GM23338 (cell line): ENCODE results near the gene ASTL. TPM values are rescaled to one million over a fixed set of nuclear protein-coding genes. Genes with fewer than 3 reads are reported as not detected.

Source experiments
- ATAC-seq: fragments of 200-7000 bp; cut with Tn5 transposase; 3 replicates; pipeline ENCODE4 v1.9.1; 2020
- DNase-seq: peaks from one replicate; pipeline ENCODE4 v3.0.0-alpha.2; 2015; ENCODE audit warnings: low spot score
- H2AFZ ChIP-seq: fragments of 200-600 bp; sonication (generic); 2 replicates; pipeline ENCODE4 v1.8.0; 2016; ENCODE audit warnings: antibody characterized with exemption, mild to moderate bottlenecking, moderate library complexity
- H3F3A ChIP-seq: fragments of 200-600 bp; sonication (generic); replicated peaks from 2 replicates; pipeline ENCODE4 v1.8.0; 2017; ENCODE audit warnings: antibody characterized with exemption, mixed run types, low read depth
- H3K27ac ChIP-seq: fragments of 200-600 bp; sonication (generic); 2 replicates; pipeline ENCODE4 v1.6.1; 2016; ENCODE audit warnings: low read depth
- H3K27me3 ChIP-seq: fragments of 200-600 bp; sonication (generic); 2 replicates; pipeline ENCODE4 v1.8.0; 2016; ENCODE audit warnings: mild to moderate bottlenecking, mixed run types, moderate library complexity; ENCODE audit not compliant: insufficient read depth
- H3K36me3 ChIP-seq: fragments of 200-600 bp; sonication (generic); 2 replicates; pipeline ENCODE4 v1.8.0; 2016; ENCODE audit warnings: mild to moderate bottlenecking; ENCODE audit not compliant: insufficient read depth
- H3K4me1 ChIP-seq: fragments of 200-600 bp; sonication (generic); 2 replicates; pipeline ENCODE4 v1.8.0; 2016; ENCODE audit warnings: mild to moderate bottlenecking, moderate library complexity; ENCODE audit not compliant: insufficient read depth
- H3K4me2 ChIP-seq: fragments of 200-600 bp; sonication (generic); 2 replicates; pipeline ENCODE4 v1.7.1; 2017; ENCODE audit warnings: mixed run types
- H3K4me3 ChIP-seq: fragments of 200-600 bp; sonication (generic); 2 replicates; pipeline ENCODE4 v1.6.1; 2016; ENCODE audit warnings: mixed run types
- H3K79me2 ChIP-seq: fragments of 200-600 bp; sonication (generic); replicated peaks from 2 replicates; pipeline ENCODE4 v1.8.0; 2017; ENCODE audit warnings: mild to moderate bottlenecking; ENCODE audit not compliant: insufficient read depth
- H3K9me2 ChIP-seq: fragments of 200-600 bp; sonication (generic); 2 replicates; pipeline ENCODE4 v1.8.0; 2017; ENCODE audit not compliant: insufficient read depth
- H4K20me1 ChIP-seq: fragments of 200-600 bp; sonication (generic); replicated peaks from 2 replicates; pipeline ENCODE4 v1.8.0; 2017; ENCODE audit warnings: mild to moderate bottlenecking; ENCODE audit not compliant: insufficient read depth
- H3K27ac Mint-ChIP-seq: 2 replicates; pipeline ENCODE4 v1.8.0; 2020; ENCODE audit warnings: inconsistent platforms, mild to moderate bottlenecking, moderate library complexity, mixed read lengths
- H3K27me3 Mint-ChIP-seq: 3 replicates; pipeline ENCODE4 v1.8.0; 2022; ENCODE audit warnings: low read depth, mild to moderate bottlenecking, moderate library complexity, mixed read lengths, inconsistent platforms; ENCODE audit not compliant: insufficient read depth, poor library complexity
- H3K36me3 Mint-ChIP-seq: 3 replicates; pipeline ENCODE4 v1.8.0; 2021; ENCODE audit warnings: low read depth, mild to moderate bottlenecking, inconsistent platforms, moderate library complexity, mixed read lengths
- H3K4me1 Mint-ChIP-seq: 3 replicates; pipeline ENCODE4 v1.8.0; 2020; ENCODE audit warnings: mild to moderate bottlenecking, inconsistent platforms, mixed read lengths
- H3K4me3 Mint-ChIP-seq: 3 replicates; pipeline ENCODE4 v1.8.0; 2021; ENCODE audit warnings: moderate library complexity, mild to moderate bottlenecking, inconsistent platforms, mixed read lengths
- H3K9me3 Mint-ChIP-seq: 3 replicates; pipeline ENCODE4 v1.8.0; 2020; ENCODE audit warnings: moderate library complexity, mild to moderate bottlenecking, inconsistent platforms, mixed read lengths
- EZH2 ChIP-seq: fragments of 200-600 bp; sonication (generic); IDR thresholded peaks from one replicate; pipeline ENCODE4 v1.8.0; 2017; ENCODE audit warnings: antibody characterized with exemption, mild to moderate bottlenecking, low read depth; ENCODE audit not compliant: unreplicated experiment
- EZH2phosphoT487 ChIP-seq: fragments of 200-600 bp; sonication (generic); IDR thresholded peaks from one replicate; pipeline ENCODE4 v1.8.1; 2018; ENCODE audit warnings: antibody characterized with exemption; ENCODE audit not compliant: unreplicated experiment
- JUNB ChIP-seq: IDR thresholded peaks from one replicate; pipeline ENCODE4 v1.6.1; 2016; ENCODE audit warnings: antibody characterized with exemption; ENCODE audit not compliant: unreplicated experiment
- NANOG ChIP-seq: IDR thresholded peaks from 2 replicates; pipeline ENCODE4 v1.6.1; 2016; ENCODE audit warnings: antibody characterized with exemption, borderline replicate concordance
- POLR2AphosphoS5 ChIP-seq: IDR thresholded peaks from 2 replicates; pipeline ENCODE4 v1.6.1; 2016; ENCODE audit warnings: antibody characterized with exemption, low read depth
- STAT1 ChIP-seq: IDR thresholded peaks from one replicate; pipeline ENCODE4 v1.6.1; 2016; ENCODE audit warnings: antibody characterized with exemption; ENCODE audit not compliant: unreplicated experiment
- ZNF114 ChIP-seq: fragments of 250-450 bp; sonication (Bioruptor Pico); IDR thresholded peaks from 2 replicates; pipeline ENCODE4 v1.5.0; 2020; ENCODE audit warnings: mild to moderate bottlenecking, moderate library complexity
- polyA plus RNA-seq: library from polyadenylated mRNA; unstranded; fragments of >200 nt; fragmentation: Nextera tagmentation; extraction: Ambion mirVana; gene quantifications from 2 replicates; pipeline ENCODE4 v1.2.1, GENCODE V29; 2016
- total RNA-seq: library from RNA; depleted of rRNA; stranded (reverse); fragments of >200 nt; shearing (Covaris generic); gene quantifications from 2 replicates; pipeline ENCODE4 v1.2.3, GENCODE V29; 2014
- TF ChIP-seq, protein P1 (sequence below), 2 experiments: fragments of 200-600 bp in 1 of 2; sonication (generic) in 1 of 2; conservative IDR thresholded peaks; 2 replicates each; pipeline versions ENCODE4 v1.5.1 to v1.6.1; 2016 to 2017; ENCODE audit warnings: antibody characterized with exemption in 2 of 2, low read depth in 2 of 2, mild to moderate bottlenecking in 2 of 2, moderate library complexity in 1 of 2
- TF ChIP-seq, protein P2 (sequence below): IDR thresholded peaks from one replicate; pipeline ENCODE4 v1.6.1; 2018; ENCODE audit warnings: antibody characterized with exemption; ENCODE audit not compliant: unreplicated experiment
- TF ChIP-seq, protein P3 (sequence below): IDR thresholded peaks from 2 replicates; pipeline ENCODE4 v1.6.1; 2016; ENCODE audit warnings: antibody characterized with exemption

Gene ASTL
- total and polyA plus RNA-seq, 2 experiments from 2014 or later, result 0.23 TPM; not detected in 1

DNA sequence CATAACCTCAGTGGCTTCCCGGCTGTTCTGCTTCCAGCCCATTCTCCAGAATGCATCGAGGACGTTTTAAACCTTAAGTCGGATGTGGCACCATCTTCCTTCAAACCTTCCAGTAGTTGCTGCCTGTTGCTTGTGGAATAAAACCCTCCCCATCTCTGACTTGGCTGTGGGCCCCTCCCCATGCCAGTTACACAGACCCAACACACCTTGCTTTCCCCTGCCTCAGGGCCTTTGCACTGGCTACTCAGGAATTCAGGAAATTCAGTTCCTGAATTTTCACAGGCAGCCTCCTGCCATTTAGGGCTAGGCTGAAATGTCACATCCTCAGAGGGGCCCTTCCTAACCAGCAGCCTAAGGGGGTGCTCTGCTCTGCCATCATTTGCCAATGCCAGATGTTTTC, 16.9 kb downstream of the ASTL start (continued):
- TF ChIP-seq, protein P1, sequence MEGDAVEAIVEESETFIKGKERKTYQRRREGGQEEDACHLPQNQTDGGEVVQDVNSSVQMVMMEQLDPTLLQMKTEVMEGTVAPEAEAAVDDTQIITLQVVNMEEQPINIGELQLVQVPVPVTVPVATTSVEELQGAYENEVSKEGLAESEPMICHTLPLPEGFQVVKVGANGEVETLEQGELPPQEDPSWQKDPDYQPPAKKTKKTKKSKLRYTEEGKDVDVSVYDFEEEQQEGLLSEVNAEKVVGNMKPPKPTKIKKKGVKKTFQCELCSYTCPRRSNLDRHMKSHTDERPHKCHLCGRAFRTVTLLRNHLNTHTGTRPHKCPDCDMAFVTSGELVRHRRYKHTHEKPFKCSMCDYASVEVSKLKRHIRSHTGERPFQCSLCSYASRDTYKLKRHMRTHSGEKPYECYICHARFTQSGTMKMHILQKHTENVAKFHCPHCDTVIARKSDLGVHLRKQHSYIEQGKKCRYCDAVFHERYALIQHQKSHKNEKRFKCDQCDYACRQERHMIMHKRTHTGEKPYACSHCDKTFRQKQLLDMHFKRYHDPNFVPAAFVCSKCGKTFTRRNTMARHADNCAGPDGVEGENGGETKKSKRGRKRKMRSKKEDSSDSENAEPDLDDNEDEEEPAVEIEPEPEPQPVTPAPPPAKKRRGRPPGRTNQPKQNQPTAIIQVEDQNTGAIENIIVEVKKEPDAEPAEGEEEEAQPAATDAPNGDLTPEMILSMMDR (conservative IDR thresholded peaks at IDR 0.05; ENCODE audit: low read depth in 2 of 2), result no peak
- TF ChIP-seq NANOG, result no peak
- TF ChIP-seq EZH2, result no peak
- no peak for TF ChIP-seq ZNF114 (CRISPR knock-in tag)
- TF ChIP-seq STAT1, result no peak

DNA sequence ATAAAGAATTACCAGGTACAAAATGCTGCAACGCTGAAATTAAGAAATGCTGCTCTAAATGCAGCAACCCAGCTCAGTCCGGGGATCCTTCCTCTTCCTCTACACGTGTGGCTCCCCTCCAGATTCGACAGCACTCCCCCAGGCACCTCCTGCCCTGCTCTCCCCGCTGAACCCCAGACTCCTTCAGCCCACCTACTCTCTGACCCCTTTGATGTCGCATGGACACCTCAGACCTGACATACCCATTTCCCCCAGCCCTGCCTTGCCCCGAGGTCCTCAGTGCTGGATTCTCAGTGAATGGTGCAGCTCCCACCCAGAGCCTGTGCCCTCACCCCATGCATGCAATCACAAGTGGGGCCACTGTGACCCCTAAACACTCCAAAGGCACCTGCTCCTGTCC, 17.3 kb downstream of the ASTL start:
- no peak overlapping the region for H3K4me2 ChIP-seq
- H3K4me3 Mint-ChIP-seq, result no peak overlapping the region
- no peak overlapping the region for H3K27ac ChIP-seq
- no peaks in the 10 kb centered on the region for H3K79me2 ChIP-seq
- H3K9me2 ChIP-seq, result no peaks in the 10 kb centered on the region
- H3K4me3 ChIP-seq, result no peak overlapping the region
- peaks cover 18% of the 10 kb centered on the region; the same call in 2 of the 3 replicates for H3K4me1 Mint-ChIP-seq
- peaks cover 15% of the 10 kb centered on the region for H3K27me3 ChIP-seq
- no peaks in the 10 kb centered on the region for H3K36me3 ChIP-seq
- no peaks in the 10 kb centered on the region for H3K9me3 Mint-ChIP-seq
- no peaks in the 10 kb centered on the region for H3F3A ChIP-seq
- ATAC-seq, result no peak
- no peak overlapping the region for H2AFZ ChIP-seq
- H3K36me3 Mint-ChIP-seq, result no peaks in the 10 kb centered on the region; the same call in 2 of the 3 replicates
- peaks cover 6% of the 10 kb centered on the region; the same call in 1 of the 2 replicates for H3K4me1 ChIP-seq
- no peaks in the 10 kb centered on the region for H4K20me1 ChIP-seq
- H3K27me3 Mint-ChIP-seq, result peaks cover 26% of the 10 kb centered on the region
- TF ChIP-seq, protein P2, sequence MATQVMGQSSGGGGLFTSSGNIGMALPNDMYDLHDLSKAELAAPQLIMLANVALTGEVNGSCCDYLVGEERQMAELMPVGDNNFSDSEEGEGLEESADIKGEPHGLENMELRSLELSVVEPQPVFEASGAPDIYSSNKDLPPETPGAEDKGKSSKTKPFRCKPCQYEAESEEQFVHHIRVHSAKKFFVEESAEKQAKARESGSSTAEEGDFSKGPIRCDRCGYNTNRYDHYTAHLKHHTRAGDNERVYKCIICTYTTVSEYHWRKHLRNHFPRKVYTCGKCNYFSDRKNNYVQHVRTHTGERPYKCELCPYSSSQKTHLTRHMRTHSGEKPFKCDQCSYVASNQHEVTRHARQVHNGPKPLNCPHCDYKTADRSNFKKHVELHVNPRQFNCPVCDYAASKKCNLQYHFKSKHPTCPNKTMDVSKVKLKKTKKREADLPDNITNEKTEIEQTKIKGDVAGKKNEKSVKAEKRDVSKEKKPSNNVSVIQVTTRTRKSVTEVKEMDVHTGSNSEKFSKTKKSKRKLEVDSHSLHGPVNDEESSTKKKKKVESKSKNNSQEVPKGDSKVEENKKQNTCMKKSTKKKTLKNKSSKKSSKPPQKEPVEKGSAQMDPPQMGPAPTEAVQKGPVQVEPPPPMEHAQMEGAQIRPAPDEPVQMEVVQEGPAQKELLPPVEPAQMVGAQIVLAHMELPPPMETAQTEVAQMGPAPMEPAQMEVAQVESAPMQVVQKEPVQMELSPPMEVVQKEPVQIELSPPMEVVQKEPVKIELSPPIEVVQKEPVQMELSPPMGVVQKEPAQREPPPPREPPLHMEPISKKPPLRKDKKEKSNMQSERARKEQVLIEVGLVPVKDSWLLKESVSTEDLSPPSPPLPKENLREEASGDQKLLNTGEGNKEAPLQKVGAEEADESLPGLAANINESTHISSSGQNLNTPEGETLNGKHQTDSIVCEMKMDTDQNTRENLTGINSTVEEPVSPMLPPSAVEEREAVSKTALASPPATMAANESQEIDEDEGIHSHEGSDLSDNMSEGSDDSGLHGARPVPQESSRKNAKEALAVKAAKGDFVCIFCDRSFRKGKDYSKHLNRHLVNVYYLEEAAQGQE, result no peak
- TF ChIP-seq ZNF114 (CRISPR knock-in tag) (no peak), STAT1 (no peak), EZH2phosphoT487 (no peak)
- no peak overlapping the region for H3K27ac Mint-ChIP-seq
- DNase-seq, result no peak

DNA sequence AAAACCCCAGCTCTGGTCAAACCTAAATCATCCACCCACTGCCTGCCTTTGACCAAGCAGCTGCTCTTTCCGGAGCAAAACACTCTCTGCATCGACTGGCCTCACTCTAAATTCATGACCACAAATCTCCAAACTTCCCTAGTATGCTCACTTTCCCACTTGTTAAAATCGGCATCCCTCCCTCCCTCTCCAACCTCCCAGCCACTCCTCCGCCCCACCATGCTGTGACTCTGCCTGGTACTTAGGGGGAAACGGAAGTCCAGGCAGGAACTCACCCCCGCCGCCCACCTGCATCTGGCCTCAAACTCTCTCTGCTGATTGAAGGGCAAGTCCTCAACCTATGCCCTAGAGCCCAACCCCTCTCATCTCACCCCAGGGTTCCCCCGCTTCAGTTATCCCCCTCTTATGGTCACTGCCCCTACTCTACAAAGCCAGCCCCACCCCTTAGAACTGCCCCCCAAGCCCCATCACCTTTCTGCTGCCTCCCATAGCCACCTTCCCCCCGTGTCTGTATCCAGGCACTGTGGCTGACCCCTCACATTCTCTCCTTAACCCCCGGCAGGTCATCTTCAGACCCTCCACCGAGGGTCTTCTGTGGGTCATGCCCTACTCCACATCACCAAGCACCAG, 18.1 kb downstream of the ASTL start:
- Histone ChIP-seq H3K4me2 (no peak overlapping the region), H3K36me3 (no peaks in the 10 kb centered on the region), H3K27me3 (peaks cover 23% of the 10 kb centered on the region)

More for the DNA sequence above, 18.1 kb downstream of the ASTL start:
- H3F3A ChIP-seq, result no peaks in the 10 kb centered on the region
- no peak overlapping the region for H2AFZ ChIP-seq
- Mint-ChIP-seq H3K27ac (no peak overlapping the region), H3K4me3 (no peak overlapping the region), H3K27me3 (peaks cover 34% of the 10 kb centered on the region), H3K9me3 (peaks cover 4% of the 10 kb centered on the region; the same call in 2 of the 3 replicates), H3K4me1 (peaks cover 25% of the 10 kb centered on the region), H3K36me3 (no peaks in the 10 kb centered on the region; the same call in 2 of the 3 replicates)
- no peak for TF ChIP-seq EZH2
- TF ChIP-seq, protein P3, sequence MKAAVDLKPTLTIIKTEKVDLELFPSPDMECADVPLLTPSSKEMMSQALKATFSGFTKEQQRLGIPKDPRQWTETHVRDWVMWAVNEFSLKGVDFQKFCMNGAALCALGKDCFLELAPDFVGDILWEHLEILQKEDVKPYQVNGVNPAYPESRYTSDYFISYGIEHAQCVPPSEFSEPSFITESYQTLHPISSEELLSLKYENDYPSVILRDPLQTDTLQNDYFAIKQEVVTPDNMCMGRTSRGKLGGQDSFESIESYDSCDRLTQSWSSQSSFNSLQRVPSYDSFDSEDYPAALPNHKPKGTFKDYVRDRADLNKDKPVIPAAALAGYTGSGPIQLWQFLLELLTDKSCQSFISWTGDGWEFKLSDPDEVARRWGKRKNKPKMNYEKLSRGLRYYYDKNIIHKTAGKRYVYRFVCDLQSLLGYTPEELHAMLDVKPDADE, result no peak
- TF ChIP-seq POLR2AphosphoS5, result no peak
- TF ChIP-seq, protein P1 (conservative IDR thresholded peaks at IDR 0.05; ENCODE audit: low read depth in 2 of 2), result no peak
- no peak for TF ChIP-seq JUNB
- H3K9me2 ChIP-seq, result no peaks in the 10 kb centered on the region
- H3K27ac ChIP-seq, result no peak overlapping the region
- ATAC-seq (no peak), DNase-seq (no peak)
- H3K79me2 ChIP-seq, result no peaks in the 10 kb centered on the region
- no peaks in the 10 kb centered on the region for H4K20me1 ChIP-seq
- no peak overlapping the region for H3K4me3 ChIP-seq
- H3K4me1 ChIP-seq, result peaks cover 6% of the 10 kb centered on the region; the same call in 1 of the 2 replicates
